H1 (cell line): ENCODE results near the gene SULT2B1. TPM values are rescaled to one million over a fixed set of nuclear protein-coding genes. Genes with fewer than 3 reads are reported as not detected.

Experiments
- CTCF ChIA-PET: fragments of 300-600 bp; sonication (Branson Sonifier 250); formaldehyde crosslinking; loops from one replicate; lab custom pipeline; 2021; ENCODE audit not compliant: partially characterized antibody; lab: Charles Lee
- POLR2A ChIA-PET: fragments of 300-600 bp; sonication (Branson Sonifier 250); formaldehyde crosslinking; loops from one replicate; lab custom pipeline; 2021; ENCODE audit warnings: inconsistent platforms; ENCODE audit not compliant: partially characterized antibody; lab: Charles Lee
- DNase-seq, 2 experiments: peaks; one replicate each; pipeline versions ENCODE4 v3.0.0 to v3.0.0-alpha.2; 2010 to 2022; ENCODE audit warnings: low spot score in 2 of 2, low read depth in 1 of 2, mixed read lengths in 1 of 2
- FAIRE-seq: peaks from 2 replicates; lab custom pipeline; 2011; peaks lifted over from hg19 to GRCh38; lab: Jason Lieb, UNC
- H2AFZ ChIP-seq: 2 replicates; pipeline ENCODE4 v1.8.1; 2012; ENCODE audit warnings: low read length, inconsistent platforms
- H2AK5ac ChIP-seq: 2 replicates; pipeline ENCODE4 v1.6.1; 2013; ENCODE audit warnings: low read depth, low read length
- H2BK120ac ChIP-seq: replicated peaks from 2 replicates; pipeline ENCODE3; 2013; ENCODE audit warnings: low read depth, low read length, inconsistent platforms
- H2BK12ac ChIP-seq: 2 replicates; pipeline ENCODE4 v1.6.1; 2013; ENCODE audit warnings: low read depth, low read length
- H2BK15ac ChIP-seq: 2 replicates; pipeline ENCODE4 v1.6.1; 2013; ENCODE audit warnings: low read length
- H2BK20ac ChIP-seq: 2 replicates; pipeline ENCODE4 v1.6.1; 2013; ENCODE audit warnings: low read length
- H2BK5ac ChIP-seq: 2 replicates; pipeline ENCODE4 v1.6.1; 2013; ENCODE audit warnings: low read depth, low read length
- H3K14ac ChIP-seq: 2 replicates; pipeline ENCODE4 v1.6.1; 2013; ENCODE audit warnings: inconsistent platforms; ENCODE audit not compliant: insufficient read length
- H3K18ac ChIP-seq: 2 replicates; pipeline ENCODE4 v1.6.1; 2013; ENCODE audit warnings: low read length; ENCODE audit errors: extremely low read depth
- H3K23ac ChIP-seq: 2 replicates; pipeline ENCODE4 v1.6.1; 2013; ENCODE audit warnings: inconsistent platforms; ENCODE audit not compliant: insufficient read length
- H3K23me2 ChIP-seq: 2 replicates; pipeline ENCODE4 v1.6.1; 2013; ENCODE audit warnings: low read depth, low read length
- H3K27ac ChIP-seq: 2 replicates; pipeline ENCODE4 v1.6.1; 2011; ENCODE audit warnings: low read depth, low read length, inconsistent platforms
- H3K27me3 ChIP-seq, 4 experiments: replicated peaks in 1 of 4; 1 replicate in 1 of 4; 2 replicates in 3 of 4; pipeline versions ENCODE4 v1.6.1 to v1.8.1; 2011 to 2013; ENCODE audit warnings: low read length in 3 of 4, mild to moderate bottlenecking in 3 of 4, inconsistent platforms in 2 of 4, mixed read lengths in 2 of 4, moderate library complexity in 1 of 4; ENCODE audit not compliant: control insufficient read depth in 3 of 4, insufficient read depth in 3 of 4; ENCODE audit errors: extremely low read depth in 1 of 4
- H3K36me3 ChIP-seq, 4 experiments: 2 replicates each; pipeline versions ENCODE4 v1.6.1 to v1.8.1; 2011 to 2013; ENCODE audit warnings: mild to moderate bottlenecking in 4 of 4, low read length in 3 of 4, moderate library complexity in 2 of 4, control low read depth in 1 of 4, inconsistent platforms in 1 of 4; ENCODE audit not compliant: insufficient read depth in 4 of 4, control insufficient read depth in 2 of 4
- H3K4ac ChIP-seq: replicated peaks from 2 replicates; pipeline ENCODE3; 2013; ENCODE audit warnings: low read length, low read depth, mixed read lengths, inconsistent platforms; ENCODE audit not compliant: insufficient read length
- H3K4me1 ChIP-seq, 4 experiments: replicated peaks in 1 of 4; 1 replicate in 1 of 4; 2 replicates in 3 of 4; pipeline versions ENCODE4 v1.6.1 to v1.8.1; 2011 to 2013; ENCODE audit warnings: low read length in 3 of 4, inconsistent platforms in 2 of 4, mixed read lengths in 1 of 4; ENCODE audit not compliant: insufficient read depth in 4 of 4, control insufficient read depth in 3 of 4
- H3K4me2 ChIP-seq, 2 experiments: 2 replicates each; pipeline versions ENCODE4 v1.6.1 to v1.8.1; 2011 to 2013; ENCODE audit warnings: low read depth in 2 of 2, low read length in 2 of 2, control low read depth in 1 of 2, inconsistent platforms in 1 of 2, mild to moderate bottlenecking in 1 of 2; ENCODE audit not compliant: insufficient read depth in 1 of 2
- H3K4me3 ChIP-seq, 4 experiments: fragments of 200-600, 300-600 bp in 1 of 4; sonication (generic), shearing (Covaris generic), sonication (Bioruptor Twin) in 1 of 4; 2 replicates each; pipeline versions ENCODE4 v1.5.1 to v1.8.1; 2011 to 2016; ENCODE audit warnings: low read length in 4 of 4, low read depth in 3 of 4, control low read depth in 2 of 4, inconsistent platforms in 2 of 4, mild to moderate bottlenecking in 2 of 4, mixed read lengths in 1 of 4, moderate library complexity in 1 of 4; ENCODE audit not compliant: insufficient read depth in 2 of 4; ENCODE audit errors: extremely low read depth in 1 of 4
- H3K56ac ChIP-seq: replicated peaks from 2 replicates; pipeline ENCODE3; 2013; ENCODE audit warnings: low read depth, mild to moderate bottlenecking, mixed read lengths, low read length, inconsistent platforms; ENCODE audit not compliant: insufficient read length
- H3K79me1 ChIP-seq: 2 replicates; pipeline ENCODE4 v1.6.1; 2013; ENCODE audit warnings: low read depth, low read length, control low read depth
- H3K79me2 ChIP-seq, 2 experiments: 2 replicates each; pipeline versions ENCODE4 v1.6.1 to v1.8.1; 2012 to 2013; ENCODE audit warnings: low read length in 2 of 2, mild to moderate bottlenecking in 2 of 2, inconsistent platforms in 1 of 2; ENCODE audit not compliant: insufficient read depth in 2 of 2, control insufficient read depth in 1 of 2
- H3K9ac ChIP-seq, 4 experiments: replicated peaks in 1 of 4; 1 replicate in 1 of 4; 2 replicates in 3 of 4; pipeline versions ENCODE4 v1.6.1 to v1.8.1; 2011 to 2013; ENCODE audit warnings: low read depth in 3 of 4, low read length in 3 of 4, control low read depth in 2 of 4, mild to moderate bottlenecking in 2 of 4, moderate library complexity in 2 of 4, inconsistent platforms in 1 of 4; ENCODE audit errors: extremely low read depth in 1 of 4
- H3K9me3 ChIP-seq, 2 experiments: 2 replicates each; pipeline versions ENCODE4 v1.6.1 to v1.8.1; 2012 to 2013; ENCODE audit warnings: mild to moderate bottlenecking in 2 of 2, moderate library complexity in 2 of 2, control low read depth in 1 of 2, inconsistent platforms in 1 of 2, low read depth in 1 of 2, low read length in 1 of 2, mixed read lengths in 1 of 2; ENCODE audit not compliant: insufficient read depth in 2 of 2
- H4K20me1 ChIP-seq, 2 experiments: replicated peaks in 1 of 2; 2 replicates each; pipeline versions ENCODE3 to v1.8.1; 2011 to 2013; ENCODE audit warnings: inconsistent platforms in 2 of 2, low read length in 2 of 2, mild to moderate bottlenecking in 1 of 2; ENCODE audit not compliant: insufficient read depth in 2 of 2, control insufficient read depth in 1 of 2
- H4K5ac ChIP-seq: 2 replicates; pipeline ENCODE4 v1.6.1; 2013; ENCODE audit warnings: low read length, low read depth, mixed read lengths, inconsistent platforms; ENCODE audit not compliant: insufficient read length
- H4K8ac ChIP-seq: 2 replicates; pipeline ENCODE4 v1.8.0; 2013; ENCODE audit warnings: mild to moderate bottlenecking, moderate library complexity, low read length, inconsistent platforms; ENCODE audit not compliant: insufficient read depth; ENCODE audit errors: extremely low read depth
- H4K91ac ChIP-seq: replicated peaks from 2 replicates; pipeline ENCODE3; 2013; ENCODE audit warnings: low read length, mixed read lengths, inconsistent platforms; ENCODE audit not compliant: insufficient read length
- EGR1 ChIP-seq: IDR thresholded peaks from 2 replicates; pipeline ENCODE4 v1.6.1; 2011; ENCODE audit warnings: low read depth, low read length, borderline replicate concordance
- JUN ChIP-seq: IDR thresholded peaks from 2 replicates; pipeline ENCODE4 v1.6.1; 2011; ENCODE audit warnings: low read depth, mild to moderate bottlenecking, improper control_type of control experiment, low read length
- JUND ChIP-seq: IDR thresholded peaks from 2 replicates; pipeline ENCODE4 v1.6.1; 2011; ENCODE audit warnings: mild to moderate bottlenecking, improper control_type of control experiment, low read length
- PHF8 ChIP-seq: fragments of 200-600 bp; sonication (generic); conservative IDR thresholded peaks from 2 replicates; pipeline ENCODE4 v1.7.1; 2012; ENCODE audit warnings: low read depth, mild to moderate bottlenecking, inconsistent platforms, low read length, moderate library complexity
- TAF1 ChIP-seq: IDR thresholded peaks from 2 replicates; pipeline ENCODE4 v1.6.1; 2011; ENCODE audit warnings: mild to moderate bottlenecking, low read depth, low read length
- TBP ChIP-seq: IDR thresholded peaks from 2 replicates; pipeline ENCODE4 v1.6.1; 2011; ENCODE audit warnings: low read depth, low read length, improper control_type of control experiment
- WGBS, 2 experiments: shearing (Covaris generic) in 1 of 2; methylation state at CpG; one replicate each; pipeline versions ENCODE4 v1.1.6 to v1.1.7; 2013 to 2015; ENCODE audit warnings: low lambda C conversion rate in 2 of 2, mixed read lengths in 2 of 2, inconsistent platforms in 1 of 2, low coverage in 1 of 2, missing lambda C conversion rate in 1 of 2; ENCODE audit not compliant: insufficient replicate concordance in 2 of 2, insufficient coverage in 1 of 2, insufficient read length in 1 of 2; ENCODE audit errors: extremely low coverage in 1 of 2, missing lambda C conversion rate in 1 of 2; 5-methylcytosine and 5-hydroxymethylcytosine counted together
- polyA plus RNA-seq, 7 experiments: library from polyadenylated mRNA; depleted of rRNA in 3 of 7; stranded (reverse) in 5 of 7; unstranded in 2 of 7; fragments of >200 nt in 5 of 7; fragments of 200-250 nt in 2 of 7; gene quantifications; 1 replicate in 5 of 7; 2 replicates in 1 of 7; 4 replicates in 1 of 7; pipeline versions ENCODE4 v1.2.1 to v1.2.3, GENCODE V29; 2011 to 2013; ENCODE audit warnings: missing spikeins in 2 of 7, mixed read lengths in 2 of 7
- total RNA-seq: library from RNA; stranded (reverse); fragmentation: NEBNext Ultra II Directional; extraction: Animal tissue kit (Norgen Biotek cat#: 25700); gene quantifications from 2 replicates; pipeline ENCODE4 v1.2.1, GENCODE V29; 2021
- TF ChIP-seq, protein P1 (sequence below): IDR thresholded peaks from 2 replicates; pipeline ENCODE4 v1.6.1; 2011; ENCODE audit warnings: low read depth, mild to moderate bottlenecking, low read length; ENCODE audit not compliant: insufficient read depth

SULT2B1 gene
- total and polyA plus RNA-seq, 2 of the 8 experiments (the other 6 are each of a cell fraction or from before 2014, with no cell fraction given): 1.5 to 2.6 TPM

DNA sequence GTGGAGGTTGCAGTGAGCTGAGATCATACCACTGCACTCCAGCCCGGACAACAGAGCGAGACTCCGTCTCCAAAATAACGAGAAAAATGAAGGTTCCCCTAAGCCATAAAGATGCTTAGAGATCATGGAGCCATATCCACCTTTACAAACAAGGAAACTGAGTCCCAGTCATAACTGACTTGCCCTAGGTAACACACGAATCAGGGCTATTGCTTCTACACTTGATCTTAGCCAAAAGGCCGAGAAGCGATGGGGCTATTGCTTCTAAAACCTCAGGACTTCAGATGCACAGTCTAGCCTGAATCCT, 82.0 kb downstream of the SULT2B1 start:
- H2AFZ ChIP-seq: no peak overlapping the region
- FAIRE-seq: no peak

More for the DNA sequence above, 82.0 kb downstream of the SULT2B1 start:
- DNase-seq: no peak
- no peak overlapping the region for H3K4ac ChIP-seq
- no peaks in the 10 kb centered on the region for H3K79me2 ChIP-seq
- no peaks in the 10 kb centered on the region for H3K36me3 ChIP-seq
- H4K5ac ChIP-seq: no peak overlapping the region
- H3K56ac ChIP-seq: no peak overlapping the region
- POLR2A ChIA-PET: interaction anchor here (0.6 to 30.9 kb wide), 4 partner anchors 12 to 325 kb away, joined by 3 to 788 read pairs (median 6); partner anchors contain the start of genes CA11, FAM83E, RPL18 and SPACA4
- H4K91ac ChIP-seq: no peak overlapping the region
- H3K27ac ChIP-seq: no peak overlapping the region
- H3K4me2 ChIP-seq: peak overlapping the region; percentile 50 to 94
- no peaks in the 10 kb centered on the region for H3K9me3 ChIP-seq
- H2BK15ac ChIP-seq: no peak overlapping the region
- H3K4me3 ChIP-seq: peak overlapping the region in 2 of 4 experiments; percentile 8 to 38; a peak in 2 of 8 replicates
- H3K14ac ChIP-seq: no peak overlapping the region
- peaks cover 0 to 6% of the 10 kb centered on the region in 2 experiments for H4K20me1 ChIP-seq
- peaks cover 0 to 2% (median 0%) of the 10 kb centered on the region in 4 experiments; a peak in 2 of 7 replicates for H3K27me3 ChIP-seq
- 0 out of 2 replicates have a peak overlapping the region, but pooled peaks have one; percentile 7 for H2BK12ac ChIP-seq
- TF ChIP-seq EGR1 (no peak), TAF1 (no peak), JUND (no peak), JUN (no peak), TBP (no peak), PHF8 (no peak)
- TF ChIP-seq, protein P1, sequence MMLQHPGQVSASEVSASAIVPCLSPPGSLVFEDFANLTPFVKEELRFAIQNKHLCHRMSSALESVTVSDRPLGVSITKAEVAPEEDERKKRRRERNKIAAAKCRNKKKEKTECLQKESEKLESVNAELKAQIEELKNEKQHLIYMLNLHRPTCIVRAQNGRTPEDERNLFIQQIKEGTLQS: no peak
- TF ChIP-seq, all 59 proteins: peak for 0
- Histone ChIP-seq H3K4me1 (peaks cover 9 to 36% (median 27%) of the 10 kb centered on the region in 4 experiments), H2AK5ac (no peak overlapping the region), H3K18ac (no peak overlapping the region), H3K23me2 (peaks cover 33% of the 10 kb centered on the region), H3K79me1 (no peaks in the 10 kb centered on the region), H3K23ac (no peak overlapping the region), H2BK20ac (no peak overlapping the region), H4K8ac (no peak overlapping the region), H2BK5ac (no peak overlapping the region), H2BK120ac (no peak overlapping the region), H3K9ac (0 out of 7 replicates have a peak overlapping the region, but pooled peaks of 1 of the 4 experiments have one; percentile 17)
- CTCF ChIA-PET: interaction anchor here (0.6 to 1.5 kb wide), 4 partner anchors 10 to 99 kb away, joined by 3 to 4 read pairs (median 3); no protein-coding TSS in a partner anchor
- WGBS, 2 experiments: 80% methylated on average over 7 of the region's 7 CpGs; no CpG with 5 or more reads in 1 of the 2 experiments
